Measurements from ENCODE around the gene RHEB. TPM values are rescaled to one million over a fixed set of nuclear protein-coding genes. Genes with fewer than 3 reads are reported as not detected.

The RHEB gene
- total and polyA plus RNA-seq, 2 donors (not counting 1 experiment from before 2014, with no cell fraction given): 9.3 to 40.3 TPM

DNA sequence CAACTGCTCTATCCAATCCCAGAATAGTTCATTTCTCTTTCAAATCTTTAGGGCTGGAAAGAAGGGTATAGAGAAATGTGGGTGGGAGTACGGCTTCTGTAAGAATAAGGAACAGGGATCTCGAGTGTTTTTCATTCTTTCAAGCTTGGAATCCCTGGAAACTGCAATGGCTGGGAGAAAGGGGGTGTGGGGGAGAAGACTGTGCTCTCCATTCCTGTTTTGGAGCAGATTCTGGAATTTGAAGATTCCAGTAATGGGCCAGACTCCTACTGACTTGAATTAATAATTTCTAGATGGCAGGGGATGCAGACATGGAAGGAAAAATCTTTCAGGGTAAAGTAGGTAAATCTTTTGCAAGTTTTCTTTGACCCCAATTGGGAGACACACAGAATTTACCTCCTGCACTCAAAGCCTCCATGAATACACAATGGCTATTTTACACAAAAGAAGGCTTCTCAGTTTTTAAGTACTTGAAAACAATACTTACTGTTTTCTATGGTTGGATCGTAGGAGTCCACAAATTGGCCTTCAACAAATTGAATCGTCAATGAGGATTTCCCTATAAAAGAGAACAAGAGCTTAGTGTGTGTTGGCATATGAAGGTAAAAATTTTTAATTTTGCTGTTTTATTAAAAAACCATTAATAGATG, 29.1 kb downstream of the RHEB start:
- no peaks in the 10 kb centered on the region for H3K9me3 ChIP-seq (ENCODE audit: control extremely low read depth in 1 of 3, control insufficient read depth in 2 of 3, insufficient read depth in 1 of 3, low read length in 2 of 3)
- POLR2A ChIA-PET: no interaction called here
- TF ChIP-seq, protein P1, sequence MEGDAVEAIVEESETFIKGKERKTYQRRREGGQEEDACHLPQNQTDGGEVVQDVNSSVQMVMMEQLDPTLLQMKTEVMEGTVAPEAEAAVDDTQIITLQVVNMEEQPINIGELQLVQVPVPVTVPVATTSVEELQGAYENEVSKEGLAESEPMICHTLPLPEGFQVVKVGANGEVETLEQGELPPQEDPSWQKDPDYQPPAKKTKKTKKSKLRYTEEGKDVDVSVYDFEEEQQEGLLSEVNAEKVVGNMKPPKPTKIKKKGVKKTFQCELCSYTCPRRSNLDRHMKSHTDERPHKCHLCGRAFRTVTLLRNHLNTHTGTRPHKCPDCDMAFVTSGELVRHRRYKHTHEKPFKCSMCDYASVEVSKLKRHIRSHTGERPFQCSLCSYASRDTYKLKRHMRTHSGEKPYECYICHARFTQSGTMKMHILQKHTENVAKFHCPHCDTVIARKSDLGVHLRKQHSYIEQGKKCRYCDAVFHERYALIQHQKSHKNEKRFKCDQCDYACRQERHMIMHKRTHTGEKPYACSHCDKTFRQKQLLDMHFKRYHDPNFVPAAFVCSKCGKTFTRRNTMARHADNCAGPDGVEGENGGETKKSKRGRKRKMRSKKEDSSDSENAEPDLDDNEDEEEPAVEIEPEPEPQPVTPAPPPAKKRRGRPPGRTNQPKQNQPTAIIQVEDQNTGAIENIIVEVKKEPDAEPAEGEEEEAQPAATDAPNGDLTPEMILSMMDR (IDR thresholded peaks at IDR 0.05): no peak
- no peak for TF ChIP-seq EZH2 (IDR thresholded peaks at IDR 0.05; ENCODE audit: borderline replicate concordance, insufficient read depth, low read depth, low read length, poor library complexity, severe bottlenecking)
- no peaks in the 10 kb centered on the region for H3K9me3 Mint-ChIP-seq (ENCODE audit: insufficient read depth)
- ATAC-seq (ENCODE audit: low read depth): no peak
- 100% methylated on average over 2 of the region's 4 CpGs for WGBS (ENCODE audit: insufficient coverage)
- no peaks in the 10 kb centered on the region for H3K27me3 Mint-ChIP-seq
- no peak overlapping the region for H3K4me3 Mint-ChIP-seq
- no peak overlapping the region for H3K4me2 ChIP-seq (replicated peaks; ENCODE audit: low read depth, low read length, poor library complexity, severe bottlenecking)
- H3K27ac ChIP-seq (ENCODE audit: low read length in 2 of 2): no peak overlapping the region
- peaks cover 0 to 42% of the 10 kb centered on the region in 2 experiments for H3K36me3 ChIP-seq (replicated peaks in 1 of 2; ENCODE audit: control extremely low read depth in 1 of 2, control insufficient read depth in 1 of 2, extremely low read depth in 1 of 2, insufficient read depth in 2 of 2, low read length in 1 of 2)
- no peak overlapping the region for H2AFZ ChIP-seq (ENCODE audit: insufficient read depth, low read depth, low read length, poor library complexity, severe bottlenecking)
- intact Hi-C loops (cut with micrococcal nuclease): no loop called here
- H3K9ac ChIP-seq (ENCODE audit: low read length): no peak overlapping the region
- H3K4me3 ChIP-seq (ENCODE audit: control extremely low read depth in 1 of 5, extremely low read depth in 1 of 5, insufficient read depth in 1 of 5, low read depth in 2 of 5, low read length in 4 of 5): no peak overlapping the region
- peaks cover 73% of the 10 kb centered on the region for H3K79me2 ChIP-seq (ENCODE audit: control insufficient read depth, insufficient read depth, low read length)
- peaks cover 22% of the 10 kb centered on the region for H3K4me1 Mint-ChIP-seq
- DNase-seq: no peak
- CTCF ChIA-PET: interaction anchor here (0.7 kb wide), 1 partner anchor 261 kb away, joined by 4 read pairs; no protein-coding TSS in a partner anchor
- no peak overlapping the region for H3K27ac Mint-ChIP-seq
- peaks cover 6% of the 10 kb centered on the region in 2 donors for H3K4me1 ChIP-seq (ENCODE audit: control insufficient read depth in 2 of 2, insufficient read depth in 2 of 2, low read length in 2 of 2)
- H3K27me3 ChIP-seq (replicated peaks in 1 of 4; ENCODE audit: control extremely low read depth in 1 of 4, control insufficient read depth in 3 of 4, insufficient read depth in 4 of 4, low read length in 3 of 4): no peaks in the 10 kb centered on the region
- peaks cover 63% of the 10 kb centered on the region for H4K20me1 ChIP-seq (ENCODE audit: control insufficient read depth, insufficient read depth, low read length, poor library complexity, severe bottlenecking)

- Histone ChIP-seq H3K4me2 (replicated peaks; ENCODE audit: low read depth, low read length, poor library complexity, severe bottlenecking) (no peak overlapping the region), H3K4me1 (ENCODE audit: control insufficient read depth in 2 of 2, insufficient read depth in 2 of 2, low read length in 2 of 2) (peaks cover 12 to 13% of the 10 kb centered on the region in 2 donors), H3K27me3 (replicated peaks in 1 of 4; ENCODE audit: control extremely low read depth in 1 of 4, control insufficient read depth in 3 of 4, insufficient read depth in 4 of 4, low read length in 3 of 4) (no peaks in the 10 kb centered on the region), H3K79me2 (ENCODE audit: control insufficient read depth, insufficient read depth, low read length) (peaks cover 72% of the 10 kb centered on the region), H3K9ac (ENCODE audit: low read length) (no peak overlapping the region), H3K36me3 (replicated peaks in 1 of 2; ENCODE audit: control extremely low read depth in 1 of 2, control insufficient read depth in 1 of 2, extremely low read depth in 1 of 2, insufficient read depth in 2 of 2, low read length in 1 of 2) (peaks cover 0 to 49% of the 10 kb centered on the region in 2 experiments), H3K4me3 (ENCODE audit: control extremely low read depth in 1 of 5, extremely low read depth in 1 of 5, insufficient read depth in 1 of 5, low read depth in 2 of 5, low read length in 4 of 5) (no peak overlapping the region), H3K27ac (ENCODE audit: low read length in 2 of 2) (no peak overlapping the region), H4K20me1 (ENCODE audit: control insufficient read depth, insufficient read depth, low read length, poor library complexity, severe bottlenecking) (peaks cover 57% of the 10 kb centered on the region), H2AFZ (ENCODE audit: insufficient read depth, low read depth, low read length, poor library complexity, severe bottlenecking) (no peak overlapping the region), H3K9me3 (ENCODE audit: control extremely low read depth in 1 of 3, control insufficient read depth in 2 of 3, insufficient read depth in 1 of 3, low read length in 2 of 3) (no peaks in the 10 kb centered on the region)
- TF ChIP-seq EZH2 (IDR thresholded peaks at IDR 0.05; ENCODE audit: borderline replicate concordance, insufficient read depth, low read depth, low read length, poor library complexity, severe bottlenecking): no peak
- TF ChIP-seq, protein P1 (IDR thresholded peaks at IDR 0.05): no peak
- DNase-seq (no peak), ATAC-seq (ENCODE audit: low read depth) (no peak)
- Mint-ChIP-seq H3K4me1 (peaks cover 26% of the 10 kb centered on the region), H3K27me3 (no peaks in the 10 kb centered on the region), H3K9me3 (ENCODE audit: insufficient read depth) (no peaks in the 10 kb centered on the region), H3K4me3 (no peak overlapping the region), H3K27ac (no peak overlapping the region)
- intact Hi-C loops (cut with micrococcal nuclease): no loop called here
- ChIA-PET CTCF (no interaction called here), POLR2A (no interaction called here)
- 79% methylated on average over 1 of the region's 2 CpGs for WGBS (ENCODE audit: insufficient coverage)
Observed at GRCh38 chr7:151489498-151489897, 30.2 kb downstream of the RHEB start.
